HCT116 (cell line): ENCODE measurements around the gene CSNK2A2. TPM values are rescaled to one million over a fixed set of nuclear protein-coding genes. Genes with fewer than 3 reads are reported as not detected.

ENCODE experiments used
- ATAC-seq: fragments of 200-7000 bp; cut with Tn5 transposase; 2 replicates; pipeline ENCODE4 v1.9.1; 2020; ENCODE audit warnings: mild to moderate bottlenecking, moderate library complexity
- BruUV-seq: library from RNA; stranded (reverse); fragments of 400-500 nt; replicated peaks from 2 replicates; lab custom pipeline; 2021; lab: Mats Ljungman, UMichigan
- CTCF ChIA-PET: fragments of 300-600 bp; sonication (Branson Sonifier 250); formaldehyde crosslinking; loops from one replicate; lab custom pipeline; 2021; ENCODE audit warnings: antibody characterized with exemption; lab: Charles Lee
- POLR2A ChIA-PET: fragments of 300-600, 350-600 bp; sonication (Branson Sonifier 250); formaldehyde crosslinking; loops from one replicate; lab custom pipeline; 2021; ENCODE audit warnings: antibody characterized with exemption; lab: Charles Lee
- RAD21 ChIA-PET, 2 experiments: fragments of 300-600 bp; sonication (Branson Sonifier 250); formaldehyde crosslinking; loops; one replicate each; lab custom pipeline; 2023; ENCODE audit warnings: low total read pairs in 2 of 2; ENCODE audit not compliant: uncharacterized antibody in 2 of 2, unreplicated experiment in 2 of 2, low non-redundant PET in 1 of 2; lab: Charles Lee
- DNase-seq: peaks from one replicate; pipeline ENCODE4 v3.0.0-alpha.2; 2010; ENCODE audit warnings: low read depth, low spot score
- H2AFZ ChIP-seq: fragments of 200-600 bp; shearing (Covaris generic), sonication (generic); 2 replicates; pipeline ENCODE4 v1.6.1; 2017; ENCODE audit warnings: low read depth, mixed run types, mixed read lengths, antibody characterized with exemption, low read length; ENCODE audit not compliant: poor library complexity, severe bottlenecking
- H3K27ac ChIP-seq: 2 replicates; pipeline ENCODE4 v1.5.1; 2012; ENCODE audit warnings: low read depth, low read length
- H3K27me3 ChIP-seq: fragments of 200-600 bp; sonication (generic); 2 replicates; pipeline ENCODE4 v1.6.1; 2016; ENCODE audit warnings: mixed run types, low read length, mixed read lengths; ENCODE audit not compliant: insufficient read depth
- H3K36me3 ChIP-seq, 2 experiments: fragments of 200-500 bp in 1 of 2; fragments of 200-600 bp in 1 of 2; sonication (Bioruptor generic) in 1 of 2; sonication (generic) in 1 of 2; 2 replicates each; pipeline versions ENCODE4 v1.5.1 to v1.6.1; 2014 to 2016; ENCODE audit warnings: low read length in 2 of 2, inconsistent platforms in 1 of 2, mixed read lengths in 1 of 2, mixed run types in 1 of 2; ENCODE audit not compliant: insufficient read depth in 2 of 2, control insufficient read depth in 1 of 2
- H3K4me1 ChIP-seq, 2 experiments: fragments of 200-600 bp in 1 of 2; sonication (generic) in 1 of 2; 2 replicates each; pipeline versions ENCODE4 v1.5.1 to v1.6.1; 2012 to 2017; ENCODE audit warnings: low read length in 2 of 2, inconsistent platforms in 1 of 2, mild to moderate bottlenecking in 1 of 2, mixed read lengths in 1 of 2, mixed run types in 1 of 2, moderate library complexity in 1 of 2; ENCODE audit not compliant: insufficient read depth in 2 of 2, control insufficient read depth in 1 of 2
- H3K4me2 ChIP-seq: fragments of 200-600 bp; sonication (generic); 2 replicates; pipeline ENCODE4 v1.6.1; 2017; ENCODE audit warnings: mixed run types, low read length, mixed read lengths
- H3K4me3 ChIP-seq, 2 experiments: fragments of 200-600 bp in 1 of 2; sonication (generic) in 1 of 2; replicated peaks in 1 of 2; 2 replicates each; pipeline ENCODE4 v1.5.1; 2011 to 2016; ENCODE audit warnings: low read length in 2 of 2, control low read depth in 1 of 2, low read depth in 1 of 2, mild to moderate bottlenecking in 1 of 2, mixed read lengths in 1 of 2, mixed run types in 1 of 2
- H3K79me2 ChIP-seq: fragments of 200-600 bp; sonication (generic); 2 replicates; pipeline ENCODE4 v1.6.1; 2017; ENCODE audit warnings: mild to moderate bottlenecking, mixed run types, low read length, moderate library complexity, mixed read lengths; ENCODE audit not compliant: insufficient read depth
- H3K9ac ChIP-seq: fragments of 200-600 bp; sonication (generic); 2 replicates; pipeline ENCODE4 v1.6.1; 2016; ENCODE audit warnings: low read length, mixed read lengths
- H3K9me2 ChIP-seq: fragments of 200-600 bp; sonication (generic), shearing (Covaris generic); 2 replicates; pipeline ENCODE4 v1.6.1; 2017; ENCODE audit warnings: mixed run types, mild to moderate bottlenecking, moderate library complexity; ENCODE audit not compliant: insufficient read depth
- H3K9me3 ChIP-seq, 2 experiments: fragments of 200-500 bp in 1 of 2; fragments of 200-600 bp in 1 of 2; sonication (Bioruptor generic) in 1 of 2; sonication (generic) in 1 of 2; 2 replicates each; pipeline ENCODE4 v1.6.1; 2014 to 2017; ENCODE audit warnings: low read length in 2 of 2, mixed read lengths in 2 of 2, inconsistent platforms in 1 of 2, low read depth in 1 of 2, mild to moderate bottlenecking in 1 of 2, mixed run types in 1 of 2, moderate library complexity in 1 of 2; ENCODE audit not compliant: control insufficient read depth in 1 of 2, insufficient read depth in 1 of 2
- H4K20me1 ChIP-seq: fragments of 200-600 bp; sonication (generic), shearing (Covaris generic); 2 replicates; pipeline ENCODE4 v1.6.1; 2017; ENCODE audit warnings: mixed run types, mild to moderate bottlenecking, moderate library complexity; ENCODE audit not compliant: insufficient read depth
- CBX3 ChIP-seq: IDR thresholded peaks from 2 replicates; pipeline ENCODE4 v1.6.1; 2012; ENCODE audit warnings: low read depth
- ELF1 ChIP-seq: IDR thresholded peaks from 2 replicates; pipeline ENCODE4 v1.6.1; 2012; ENCODE audit warnings: low read depth, borderline replicate concordance
- FOSL1 ChIP-seq: IDR thresholded peaks from 2 replicates; pipeline ENCODE4 v1.6.1; 2012; ENCODE audit warnings: low read depth
- JUND ChIP-seq: IDR thresholded peaks from 2 replicates; pipeline ENCODE4 v1.6.1; 2012
- POLR2A ChIP-seq: IDR thresholded peaks from 2 replicates; pipeline ENCODE4 v1.7.0; 2011; ENCODE audit warnings: borderline replicate concordance; ENCODE audit not compliant: insufficient read depth, insufficient read length; ENCODE audit errors: extremely low read depth
- POLR2AphosphoS5 ChIP-seq: IDR thresholded peaks from 2 replicates; pipeline ENCODE4 v1.6.1; 2011; ENCODE audit warnings: mild to moderate bottlenecking, low read depth, low read length, moderate library complexity
- RAD21 ChIP-seq: IDR thresholded peaks from 2 replicates; pipeline ENCODE4 v1.6.1; 2012; ENCODE audit warnings: low read depth, mild to moderate bottlenecking
- SIN3A ChIP-seq: IDR thresholded peaks from 2 replicates; pipeline ENCODE4 v1.6.1; 2012; ENCODE audit warnings: low read depth
- SRF ChIP-seq: IDR thresholded peaks from 2 replicates; pipeline ENCODE4 v1.6.1; 2012; ENCODE audit warnings: low read depth
- TCF7L2 ChIP-seq: IDR thresholded peaks from 2 replicates; pipeline ENCODE4 v1.7.0; 2011; ENCODE audit warnings: borderline replicate concordance, inconsistent platforms; ENCODE audit not compliant: insufficient read depth, insufficient read length; ENCODE audit errors: extremely low read depth
- YY1 ChIP-seq: IDR thresholded peaks from 2 replicates; pipeline ENCODE4 v1.6.1; 2011; ENCODE audit warnings: low read length, low read depth, moderate library complexity, mild to moderate bottlenecking; ENCODE audit not compliant: insufficient replicate concordance; ENCODE audit errors: extremely low read depth
- intact Hi-C: fragments of 100-400 bp; cut with micrococcal nuclease; formaldehyde crosslinking; loops from 2 replicates; pipeline ENCODE4 v1.10.0; 2022
- total RNA-seq: library from RNA; stranded (reverse); gene quantifications from one replicate; pipeline ENCODE4 v1.2.1, GENCODE V29; 2021; ENCODE audit not compliant: unreplicated experiment
- TF ChIP-seq, protein P1 (sequence below): IDR thresholded peaks from 2 replicates; pipeline ENCODE4 v1.6.1; 2012; ENCODE audit warnings: low read depth
- TF ChIP-seq, protein P2 (sequence below): IDR thresholded peaks from 2 replicates; pipeline ENCODE4 v1.6.1; 2012

CSNK2A2 gene
- total RNA-seq, 1 experiment from 2014 or later = 97.7 TPM

DNA sequence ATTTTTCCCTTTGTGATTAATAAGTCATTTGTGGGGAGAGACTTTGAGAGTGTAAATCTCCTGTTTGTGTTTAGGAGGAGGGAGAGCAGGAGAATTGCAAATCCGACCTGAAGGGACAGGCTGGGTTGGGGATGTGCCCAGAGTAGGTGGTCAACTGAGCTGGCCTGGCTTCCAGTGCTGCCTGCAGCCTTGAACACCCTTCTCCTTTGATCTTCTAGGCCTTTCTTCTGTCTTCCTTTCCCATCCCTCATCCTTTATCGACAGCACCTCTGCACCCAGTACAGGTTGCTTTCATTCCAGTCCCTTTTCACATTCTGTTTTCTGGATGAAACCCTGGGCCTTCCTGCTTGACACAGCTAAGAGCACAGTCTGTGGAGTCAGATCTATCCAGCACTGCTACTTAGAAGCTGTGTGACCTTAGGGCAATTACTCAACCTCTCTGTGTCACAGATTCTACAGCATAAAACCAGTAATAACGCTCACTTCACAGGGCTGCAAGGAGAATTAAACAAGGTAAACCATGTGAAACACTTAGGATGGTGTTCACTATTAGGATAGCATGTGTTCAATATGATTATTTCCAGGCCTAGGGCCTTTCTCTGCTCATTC, 1.0 kb upstream of the CSNK2A2 start:
- Histone ChIP-seq H3K9me2 (no peaks in the 10 kb centered on the region), H2AFZ (no peak overlapping the region), H3K9me3 (no peaks in the 10 kb centered on the region), H3K4me1 (peaks cover 16 to 25% of the 10 kb centered on the region in 2 experiments), H4K20me1 (peaks cover 4% of the 10 kb centered on the region; the same call in 1 of the 2 replicates), H3K36me3 (peaks cover 23% of the 10 kb centered on the region in 2 experiments; a peak in 3 of 4 replicates), H3K4me2 (peak overlapping the region; percentile 71), H3K4me3 (no peak overlapping the region), H3K27me3 (no peaks in the 10 kb centered on the region), H3K9ac (no peak overlapping the region), H3K27ac (no peak overlapping the region), H3K79me2 (peaks cover 35% of the 10 kb centered on the region)
- TF ChIP-seq TCF7L2 (peak; percentile 56), RAD21 (no peak), POLR2A (no peak)
- intact Hi-C loops = loop anchor here (5.0 kb wide), 1 partner anchor 177 kb away; no protein-coding TSS in a partner anchor
- ChIA-PET RAD21 (no interaction called here), CTCF (no interaction called here), POLR2A (interaction anchor here (0.7 kb wide), 1 partner anchor 49 kb away, joined by 5 read pairs; no protein-coding TSS in a partner anchor)
- DNase-seq = no peak
- ATAC-seq = no peak
- no TSS peak for BruUV-seq

DNA sequence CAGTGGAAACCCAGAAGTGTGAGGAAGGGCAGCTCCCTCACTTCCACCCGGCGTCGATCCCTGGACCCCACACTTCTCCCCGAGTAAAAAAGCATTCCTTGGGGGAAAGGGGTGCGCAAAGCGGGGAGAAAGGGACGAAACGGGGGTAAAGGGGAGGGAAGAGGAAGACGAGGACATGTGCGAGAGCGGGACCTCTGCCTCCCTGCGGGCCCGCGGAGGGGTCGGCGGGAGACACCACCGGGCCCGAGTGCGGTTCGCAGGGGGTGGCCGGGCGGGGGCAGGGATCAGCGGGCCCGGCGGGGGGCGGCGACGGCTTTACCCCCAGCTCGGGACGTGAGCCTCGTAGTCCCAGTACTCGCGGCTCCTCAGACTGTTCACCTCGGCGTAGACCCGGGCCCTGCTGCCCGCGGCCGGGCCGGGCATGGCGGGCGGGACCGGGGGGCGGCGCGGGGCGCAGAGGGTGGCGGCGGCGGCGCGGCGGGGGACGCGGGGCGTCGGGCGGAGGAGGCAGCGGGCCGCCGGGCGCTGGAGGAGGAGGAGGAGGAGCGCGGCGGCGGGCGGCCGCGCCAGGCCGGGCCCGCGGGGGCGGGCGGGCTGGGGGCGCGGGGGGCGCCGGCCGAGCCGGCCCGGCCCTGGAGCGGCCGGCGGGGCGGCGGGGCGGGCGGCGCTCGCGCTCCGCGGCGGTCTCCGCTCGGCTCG, 443 bp downstream of the CSNK2A2 start:
- no peaks in the 10 kb centered on the region for H3K9me2 ChIP-seq
- peak overlapping the region; percentile 88 to 96 for H3K4me3 ChIP-seq
- peaks cover 49% of the 10 kb centered on the region for H3K79me2 ChIP-seq
- peak overlapping the region; percentile 87 for H3K4me2 ChIP-seq
- peaks cover 31 to 34% of the 10 kb centered on the region in 2 experiments for H3K36me3 ChIP-seq
- ATAC-seq (peak; percentile 41), DNase-seq (no peak)
- CTCF ChIA-PET = no interaction called here
- no TSS peak for BruUV-seq
- H3K4me1 ChIP-seq = peaks cover 16 to 25% of the 10 kb centered on the region in 2 experiments
- H3K27ac ChIP-seq = no peak overlapping the region
- H2AFZ ChIP-seq = no peak overlapping the region
- POLR2A ChIA-PET = interaction anchor here (0.8 kb wide), 1 partner anchor 25 kb away, joined by 3 read pairs; no protein-coding TSS in a partner anchor
- intact Hi-C loops = loop anchor here (5.0 kb wide), 1 partner anchor 175 kb away; no protein-coding TSS in a partner anchor
- RAD21 ChIA-PET = no interaction called here
- H3K27me3 ChIP-seq = no peaks in the 10 kb centered on the region
- H3K9ac ChIP-seq = peak overlapping the region; percentile 81
- H3K9me3 ChIP-seq = no peaks in the 10 kb centered on the region
- peaks cover 4% of the 10 kb centered on the region; the same call in 1 of the 2 replicates for H4K20me1 ChIP-seq
- TF ChIP-seq JUND (no peak), CBX3 (no peak), FOSL1 (no peak), POLR2A (no peak), SRF (no peak), YY1 (no peak), POLR2AphosphoS5 (no peak), ELF1 (no peak), SIN3A (no peak)
- TF ChIP-seq, protein P1, sequence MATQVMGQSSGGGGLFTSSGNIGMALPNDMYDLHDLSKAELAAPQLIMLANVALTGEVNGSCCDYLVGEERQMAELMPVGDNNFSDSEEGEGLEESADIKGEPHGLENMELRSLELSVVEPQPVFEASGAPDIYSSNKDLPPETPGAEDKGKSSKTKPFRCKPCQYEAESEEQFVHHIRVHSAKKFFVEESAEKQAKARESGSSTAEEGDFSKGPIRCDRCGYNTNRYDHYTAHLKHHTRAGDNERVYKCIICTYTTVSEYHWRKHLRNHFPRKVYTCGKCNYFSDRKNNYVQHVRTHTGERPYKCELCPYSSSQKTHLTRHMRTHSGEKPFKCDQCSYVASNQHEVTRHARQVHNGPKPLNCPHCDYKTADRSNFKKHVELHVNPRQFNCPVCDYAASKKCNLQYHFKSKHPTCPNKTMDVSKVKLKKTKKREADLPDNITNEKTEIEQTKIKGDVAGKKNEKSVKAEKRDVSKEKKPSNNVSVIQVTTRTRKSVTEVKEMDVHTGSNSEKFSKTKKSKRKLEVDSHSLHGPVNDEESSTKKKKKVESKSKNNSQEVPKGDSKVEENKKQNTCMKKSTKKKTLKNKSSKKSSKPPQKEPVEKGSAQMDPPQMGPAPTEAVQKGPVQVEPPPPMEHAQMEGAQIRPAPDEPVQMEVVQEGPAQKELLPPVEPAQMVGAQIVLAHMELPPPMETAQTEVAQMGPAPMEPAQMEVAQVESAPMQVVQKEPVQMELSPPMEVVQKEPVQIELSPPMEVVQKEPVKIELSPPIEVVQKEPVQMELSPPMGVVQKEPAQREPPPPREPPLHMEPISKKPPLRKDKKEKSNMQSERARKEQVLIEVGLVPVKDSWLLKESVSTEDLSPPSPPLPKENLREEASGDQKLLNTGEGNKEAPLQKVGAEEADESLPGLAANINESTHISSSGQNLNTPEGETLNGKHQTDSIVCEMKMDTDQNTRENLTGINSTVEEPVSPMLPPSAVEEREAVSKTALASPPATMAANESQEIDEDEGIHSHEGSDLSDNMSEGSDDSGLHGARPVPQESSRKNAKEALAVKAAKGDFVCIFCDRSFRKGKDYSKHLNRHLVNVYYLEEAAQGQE = no peak
- TF ChIP-seq, protein P2, sequence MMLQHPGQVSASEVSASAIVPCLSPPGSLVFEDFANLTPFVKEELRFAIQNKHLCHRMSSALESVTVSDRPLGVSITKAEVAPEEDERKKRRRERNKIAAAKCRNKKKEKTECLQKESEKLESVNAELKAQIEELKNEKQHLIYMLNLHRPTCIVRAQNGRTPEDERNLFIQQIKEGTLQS = no peak
